Measurements from ENCODE around the gene ARHGAP19. TPM values are rescaled to one million over a fixed set of nuclear protein-coding genes. Genes with fewer than 3 reads are reported as not detected.

Gene ARHGAP19
- total RNA-seq, 1 experiment from 2014 or later, result 11.2 TPM

DNA sequence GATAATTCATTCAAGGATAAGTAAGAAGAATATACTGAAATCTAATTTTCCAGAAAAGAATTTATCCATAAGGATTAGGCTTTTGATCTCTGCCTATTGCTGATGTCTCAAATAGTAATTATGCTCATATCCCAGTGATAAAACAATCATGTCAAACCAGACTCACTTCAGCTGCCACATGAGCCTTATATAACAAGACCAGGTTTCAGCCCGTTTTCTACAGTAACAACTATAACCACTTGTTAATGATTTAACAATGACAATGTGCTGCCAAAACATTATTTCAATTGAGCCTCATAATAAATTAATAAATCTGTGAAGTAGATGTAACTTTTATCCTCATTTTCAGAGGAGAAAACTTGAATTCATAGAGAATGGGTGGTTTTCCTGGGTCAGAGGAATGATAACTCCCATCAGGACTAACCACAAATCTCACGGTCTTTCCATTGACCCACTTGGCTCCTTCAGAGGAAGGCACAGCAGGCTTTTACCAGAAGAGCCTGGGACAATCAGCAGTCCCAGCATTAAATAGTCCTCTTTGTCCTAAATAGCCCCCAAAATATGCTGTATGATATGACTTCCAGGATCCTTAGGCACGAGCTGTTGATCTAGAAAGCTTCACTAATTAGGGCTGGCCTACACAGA, 64.2 kb downstream of the ARHGAP19 start:
- Histone ChIP-seq H3K79me2 (ENCODE audit: low read depth) (no peaks in the 10 kb centered on the region), H3F3A (ENCODE audit: insufficient read depth, low read depth) (no peaks in the 10 kb centered on the region), H3K4me1 (replicated peaks; ENCODE audit: insufficient read depth) (no peaks in the 10 kb centered on the region), H3K27me3 (ENCODE audit: insufficient read depth, low read depth) (no peaks in the 10 kb centered on the region), H3K9me2 (ENCODE audit: insufficient read depth) (no peaks in the 10 kb centered on the region), H4K20me1 (ENCODE audit: insufficient read depth) (no peaks in the 10 kb centered on the region), H2AFZ (no peak overlapping the region), H3K4me2 (no peak overlapping the region), H3K4me3 (no peak overlapping the region), H3K27ac (no peak overlapping the region), H3K36me3 (ENCODE audit: low read depth) (no peaks in the 10 kb centered on the region), H3K9me3 (ENCODE audit: insufficient read depth, low read depth) (no peaks in the 10 kb centered on the region)
- CTCF ChIA-PET, result no interaction called here
- TF ChIP-seq, protein P1, sequence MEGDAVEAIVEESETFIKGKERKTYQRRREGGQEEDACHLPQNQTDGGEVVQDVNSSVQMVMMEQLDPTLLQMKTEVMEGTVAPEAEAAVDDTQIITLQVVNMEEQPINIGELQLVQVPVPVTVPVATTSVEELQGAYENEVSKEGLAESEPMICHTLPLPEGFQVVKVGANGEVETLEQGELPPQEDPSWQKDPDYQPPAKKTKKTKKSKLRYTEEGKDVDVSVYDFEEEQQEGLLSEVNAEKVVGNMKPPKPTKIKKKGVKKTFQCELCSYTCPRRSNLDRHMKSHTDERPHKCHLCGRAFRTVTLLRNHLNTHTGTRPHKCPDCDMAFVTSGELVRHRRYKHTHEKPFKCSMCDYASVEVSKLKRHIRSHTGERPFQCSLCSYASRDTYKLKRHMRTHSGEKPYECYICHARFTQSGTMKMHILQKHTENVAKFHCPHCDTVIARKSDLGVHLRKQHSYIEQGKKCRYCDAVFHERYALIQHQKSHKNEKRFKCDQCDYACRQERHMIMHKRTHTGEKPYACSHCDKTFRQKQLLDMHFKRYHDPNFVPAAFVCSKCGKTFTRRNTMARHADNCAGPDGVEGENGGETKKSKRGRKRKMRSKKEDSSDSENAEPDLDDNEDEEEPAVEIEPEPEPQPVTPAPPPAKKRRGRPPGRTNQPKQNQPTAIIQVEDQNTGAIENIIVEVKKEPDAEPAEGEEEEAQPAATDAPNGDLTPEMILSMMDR (conservative IDR thresholded peaks at IDR 0.05), result no peak
- no peak for TF ChIP-seq EZH2 (IDR thresholded peaks at IDR 0.05; ENCODE audit: low read depth)
- intact Hi-C loops (cut with micrococcal nuclease; ENCODE audit: unreplicated experiment), result no loop called here
- BruUV-seq (replicated peaks), result no TSS peak
- DNase-seq, result no peak
- POLR2A ChIA-PET (ENCODE audit: unreplicated experiment), result no interaction called here

DNA sequence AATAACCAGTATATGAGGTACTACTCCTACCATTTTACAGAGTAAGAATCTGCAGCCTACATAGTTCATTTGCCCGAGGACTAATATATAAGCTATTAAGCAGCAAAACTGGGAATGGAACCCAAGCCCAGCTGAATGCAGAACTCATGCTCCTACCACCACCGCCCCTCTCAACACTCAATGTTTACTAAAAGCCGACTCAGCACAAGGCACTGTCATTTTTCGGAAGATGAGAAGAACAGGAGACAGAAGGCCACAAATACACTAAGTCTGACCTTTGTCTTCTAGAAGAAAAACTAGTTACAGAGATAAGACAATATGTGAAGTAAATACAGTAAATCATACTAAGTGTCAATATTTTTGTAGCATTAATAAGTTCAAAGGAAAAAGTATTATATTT, 66.0 kb downstream of the ARHGAP19 start:
- CTCF ChIA-PET, result no interaction called here
- H3K4me1 ChIP-seq (replicated peaks; ENCODE audit: insufficient read depth), result no peaks in the 10 kb centered on the region
- no peak overlapping the region for H3K4me2 ChIP-seq
- no peaks in the 10 kb centered on the region for H3K79me2 ChIP-seq (ENCODE audit: low read depth)
- no peaks in the 10 kb centered on the region for H3F3A ChIP-seq (ENCODE audit: insufficient read depth, low read depth)
- H3K27me3 ChIP-seq (ENCODE audit: insufficient read depth, low read depth), result no peaks in the 10 kb centered on the region
- TF ChIP-seq, protein P1 (conservative IDR thresholded peaks at IDR 0.05), result no peak
- TF ChIP-seq EZH2 (IDR thresholded peaks at IDR 0.05; ENCODE audit: low read depth), result no peak
- DNase-seq, result no peak
- H4K20me1 ChIP-seq (ENCODE audit: insufficient read depth), result no peaks in the 10 kb centered on the region
- POLR2A ChIA-PET (ENCODE audit: unreplicated experiment), result no interaction called here
- no peak overlapping the region for H2AFZ ChIP-seq
- H3K36me3 ChIP-seq (ENCODE audit: low read depth), result no peaks in the 10 kb centered on the region
- BruUV-seq (replicated peaks), result no TSS peak
- no peak overlapping the region for H3K27ac ChIP-seq
- H3K4me3 ChIP-seq, result no peak overlapping the region
- H3K9me3 ChIP-seq (ENCODE audit: insufficient read depth, low read depth), result no peaks in the 10 kb centered on the region
- H3K9me2 ChIP-seq (ENCODE audit: insufficient read depth), result no peaks in the 10 kb centered on the region
- intact Hi-C loops (cut with micrococcal nuclease; ENCODE audit: unreplicated experiment), result no loop called here

DNA sequence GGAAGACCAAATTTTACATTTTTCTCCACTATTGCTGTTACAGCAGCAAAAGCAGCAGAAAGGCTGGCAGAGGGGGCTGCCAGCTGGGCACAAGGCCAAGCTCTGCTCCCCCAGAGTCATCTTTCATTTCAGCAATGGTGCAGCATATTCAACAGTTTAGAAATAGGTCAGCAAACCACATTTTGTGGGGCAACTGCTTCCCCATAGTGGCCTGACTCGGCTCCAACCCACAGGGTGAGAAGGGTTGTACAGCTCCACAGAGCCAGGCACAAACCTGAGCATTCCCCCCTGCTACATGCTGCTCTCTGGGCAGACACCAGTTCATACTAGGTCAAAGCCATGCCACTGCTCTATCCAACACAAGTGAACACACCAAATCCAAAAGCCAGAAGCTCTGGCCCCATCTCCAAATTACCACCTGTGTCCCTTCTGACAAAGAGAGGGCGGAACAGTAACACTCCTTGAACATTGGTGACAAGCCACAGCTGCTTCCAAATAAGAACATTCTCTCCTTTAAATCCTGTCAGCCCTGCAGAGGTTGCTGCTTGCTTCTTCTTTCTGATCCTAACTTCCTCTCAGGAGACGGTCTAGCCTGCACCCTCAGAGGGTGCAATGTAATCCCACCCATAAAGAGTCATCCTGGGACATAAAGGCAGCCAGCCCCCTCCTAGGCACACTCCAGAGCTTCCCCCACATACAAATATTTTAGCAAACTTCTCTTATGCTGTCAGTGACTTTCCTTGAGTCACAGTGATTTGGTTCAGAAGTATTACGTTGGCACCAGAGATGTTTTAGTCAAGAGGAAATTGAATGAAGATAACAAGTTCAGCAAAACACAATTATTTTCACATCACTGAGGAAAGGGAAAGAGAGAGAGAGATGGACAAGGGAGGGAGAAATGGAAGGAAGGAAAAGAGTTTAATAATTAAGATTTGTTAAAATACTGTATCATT, 67.7 kb downstream of the ARHGAP19 start:
- Histone ChIP-seq H3F3A (ENCODE audit: insufficient read depth, low read depth) (no peaks in the 10 kb centered on the region), H3K9me2 (ENCODE audit: insufficient read depth) (no peaks in the 10 kb centered on the region), H3K27ac (no peak overlapping the region), H3K4me1 (replicated peaks; ENCODE audit: insufficient read depth) (no peaks in the 10 kb centered on the region), H3K36me3 (ENCODE audit: low read depth) (no peaks in the 10 kb centered on the region), H3K79me2 (ENCODE audit: low read depth) (no peaks in the 10 kb centered on the region), H3K4me2 (no peak overlapping the region), H2AFZ (no peak overlapping the region), H3K4me3 (no peak overlapping the region), H3K9me3 (ENCODE audit: insufficient read depth, low read depth) (no peaks in the 10 kb centered on the region), H3K27me3 (ENCODE audit: insufficient read depth, low read depth) (no peaks in the 10 kb centered on the region), H4K20me1 (ENCODE audit: insufficient read depth) (no peaks in the 10 kb centered on the region)
- intact Hi-C loops (cut with micrococcal nuclease; ENCODE audit: unreplicated experiment), result no loop called here
- TF ChIP-seq, protein P1 (conservative IDR thresholded peaks at IDR 0.05), result no peak
- no peak for TF ChIP-seq EZH2 (IDR thresholded peaks at IDR 0.05; ENCODE audit: low read depth)
- ChIA-PET POLR2A (ENCODE audit: unreplicated experiment) (no interaction called here), CTCF (interaction anchor here (0.7 kb wide), 2 partner anchors 558 to 854 kb away, joined by 3 read pairs; no protein-coding TSS in a partner anchor)
- no TSS peak for BruUV-seq (replicated peaks)
- DNase-seq, result no peak
